Neutrophil (primary cell): Measurements from ENCODE around the gene ATRX.
"Not testable (repeated sequence)": the region's sequence is repeated elsewhere in the genome, so short reads cannot be mapped to it uniquely, and the experiment has no call there.

Experiments used
- H3K27ac ChIP-seq: fragments of 200-600 bp; sonication (generic); 2 replicates; pipeline ENCODE4 v1.5.1; 2016; ENCODE audit warnings: mild to moderate bottlenecking, moderate library complexity
- H3K27me3 ChIP-seq: fragments of 200-600 bp; sonication (generic); 2 replicates; pipeline ENCODE4 v1.6.0; 2016; ENCODE audit warnings: mild to moderate bottlenecking
- H3K36me3 ChIP-seq: fragments of 200-600 bp; sonication (generic); 2 replicates; pipeline ENCODE4 v1.5.1; 2017
- H3K4me1 ChIP-seq, 2 experiments: fragments of 200-600 bp in 1 of 2; sonication (generic) in 1 of 2; 1 replicate in 1 of 2; 2 replicates in 1 of 2; pipeline versions ENCODE4 v1.5.1 to v1.6.1; 2013 to 2016; ENCODE audit warnings: low read depth in 1 of 2, low read length in 1 of 2, mild to moderate bottlenecking in 1 of 2, moderate library complexity in 1 of 2; ENCODE audit not compliant: control insufficient read depth in 1 of 2, insufficient read depth in 1 of 2
- H3K4me3 ChIP-seq, 2 experiments: fragments of 200-600 bp in 1 of 2; sonication (generic) in 1 of 2; 1 replicate in 1 of 2; 2 replicates in 1 of 2; pipeline ENCODE4 v1.5.1; 2013 to 2016; ENCODE audit warnings: low read depth in 1 of 2, low read length in 1 of 2, mild to moderate bottlenecking in 1 of 2, moderate library complexity in 1 of 2
- H3K9me3 ChIP-seq: fragments of 200-600 bp; sonication (generic); 2 replicates; pipeline ENCODE4 v1.5.1; 2016
- CTCF ChIP-seq: fragments of 200-600 bp; sonication (generic); IDR thresholded peaks from 2 replicates; pipeline ENCODE4 v1.5.1; 2016; ENCODE audit warnings: antibody characterized with exemption

Gene ATRX

GRCh38 chrX:77691916-77692315, 94.1 kb downstream of the ATRX start:
- Histone ChIP-seq H3K4me1 (peaks cover 0 to 4% of the 10 kb centered on the region in 2 experiments), H3K27me3 (no peaks in the 10 kb centered on the region), H3K4me3 (no peak overlapping the region), H3K9me3 (no peaks in the 10 kb centered on the region), H3K27ac (no peak overlapping the region), H3K36me3 (peaks cover 10% of the 10 kb centered on the region)
- no peak for TF ChIP-seq CTCF

- TF ChIP-seq CTCF: no peak
- Histone ChIP-seq H3K27ac (no peak overlapping the region), H3K36me3 (peaks cover 12% of the 10 kb centered on the region), H3K4me3 (no peak overlapping the region), H3K27me3 (no peaks in the 10 kb centered on the region), H3K4me1 (peaks cover 0 to 4% of the 10 kb centered on the region in 2 experiments), H3K9me3 (no peaks in the 10 kb centered on the region)
Measured at GRCh38 chrX:77689376-77689775, 96.6 kb downstream of the ATRX start.

DNA sequence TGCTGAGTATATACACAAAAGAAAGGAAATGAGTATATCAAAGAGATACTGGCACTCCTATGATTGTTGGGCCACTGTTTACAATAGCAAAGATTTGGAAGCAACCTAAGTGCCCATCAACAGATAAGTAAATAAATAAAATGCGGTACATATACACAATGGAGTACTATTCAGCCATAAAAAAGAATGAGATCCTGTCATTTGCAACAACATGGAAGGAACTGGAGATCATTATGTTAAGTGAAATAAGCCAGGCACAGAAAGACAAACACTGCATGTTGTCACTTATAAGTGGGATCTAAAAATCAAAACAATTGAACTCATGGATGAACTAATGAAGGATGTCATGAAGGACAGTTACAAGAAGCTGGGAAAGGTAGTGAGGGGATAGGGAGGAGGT, 100.3 kb downstream of the ATRX start:
- not testable (repeated sequence) for H3K27me3 ChIP-seq, H3K4me3 ChIP-seq, H3K9me3 ChIP-seq, H3K4me1 ChIP-seq, H3K27ac ChIP-seq
- H3K36me3 ChIP-seq: peaks cover 12% of the 10 kb centered on the region

- Histone ChIP-seq H3K4me3 (no peak overlapping the region), H3K27ac (no peak overlapping the region), H3K4me1 (no peaks in the 10 kb centered on the region), H3K9me3 (no peaks in the 10 kb centered on the region), H3K36me3 (peaks cover 9% of the 10 kb centered on the region), H3K27me3 (no peaks in the 10 kb centered on the region)
- no peak for TF ChIP-seq CTCF
Measured at GRCh38 chrX:77679144-77679543, 106.9 kb downstream of the ATRX start.

GRCh38 chrX:77675986-77676385, 110.0 kb downstream of the ATRX start:
- H3K4me3 ChIP-seq: no peak overlapping the region
- no peaks in the 10 kb centered on the region for H3K27me3 ChIP-seq
- H3K9me3 ChIP-seq: no peaks in the 10 kb centered on the region
- no peak overlapping the region for H3K27ac ChIP-seq
- TF ChIP-seq CTCF: no peak
- H3K36me3 ChIP-seq: no peaks in the 10 kb centered on the region
- no peaks in the 10 kb centered on the region for H3K4me1 ChIP-seq

DNA sequence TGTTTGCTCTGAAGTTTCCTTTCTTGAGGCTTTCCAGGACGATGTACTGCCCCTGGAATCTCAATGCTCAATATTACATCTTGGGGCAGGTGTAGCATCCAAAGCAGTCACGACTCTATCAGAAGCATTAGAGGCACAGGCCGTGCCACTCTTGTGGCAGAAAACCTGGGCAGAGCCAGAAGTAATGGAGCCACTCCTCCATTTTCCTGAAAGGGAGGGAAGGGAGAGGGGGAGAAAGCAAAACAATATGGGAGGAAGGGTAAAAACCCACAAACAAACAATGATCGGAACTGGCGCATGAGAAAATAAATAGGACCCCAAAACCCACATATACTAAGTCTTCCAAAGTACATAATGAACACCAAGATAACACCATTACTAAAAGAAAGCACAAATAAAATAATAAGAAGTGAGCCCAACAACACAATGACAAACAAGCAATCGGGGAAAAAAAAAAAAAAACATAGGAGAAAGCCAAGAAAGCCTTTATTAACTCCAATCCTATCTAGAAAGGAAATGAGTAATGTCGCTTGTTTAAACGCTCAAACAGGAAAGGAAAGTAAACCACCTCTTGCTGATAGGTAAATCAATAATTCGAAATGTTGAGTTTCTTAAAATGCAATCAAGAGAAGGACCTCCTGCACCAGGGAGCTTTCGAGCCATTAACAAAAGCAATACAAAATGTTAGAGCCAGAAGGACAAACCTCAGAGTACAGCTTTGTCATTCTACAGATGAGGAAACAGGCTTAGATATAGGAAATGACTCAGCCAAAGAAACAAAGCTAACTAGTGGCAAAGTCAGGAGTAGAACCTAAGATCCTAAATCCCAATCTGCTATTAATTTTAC, 117.4 kb downstream of the ATRX start:
- no peaks in the 10 kb centered on the region for H3K27me3 ChIP-seq
- peak overlapping the region; percentile 20 to 28 for H3K4me3 ChIP-seq
- no peak for TF ChIP-seq CTCF
- peak overlapping the region; percentile 84 for H3K27ac ChIP-seq
- H3K36me3 ChIP-seq: no peaks in the 10 kb centered on the region
- peaks cover 15 to 17% of the 10 kb centered on the region in 2 experiments for H3K4me1 ChIP-seq
- no peaks in the 10 kb centered on the region for H3K9me3 ChIP-seq
